GM15510 (cell line): Measurements from ENCODE around the gene CNTFR.

Experiments
- POLR2A ChIP-seq: IDR thresholded peaks from 3 replicates; pipeline ENCODE4 v1.6.1; 2011; ENCODE audit warnings: borderline replicate concordance; ENCODE audit not compliant: insufficient read length; ENCODE audit errors: extremely low read depth

The CNTFR gene

DNA sequence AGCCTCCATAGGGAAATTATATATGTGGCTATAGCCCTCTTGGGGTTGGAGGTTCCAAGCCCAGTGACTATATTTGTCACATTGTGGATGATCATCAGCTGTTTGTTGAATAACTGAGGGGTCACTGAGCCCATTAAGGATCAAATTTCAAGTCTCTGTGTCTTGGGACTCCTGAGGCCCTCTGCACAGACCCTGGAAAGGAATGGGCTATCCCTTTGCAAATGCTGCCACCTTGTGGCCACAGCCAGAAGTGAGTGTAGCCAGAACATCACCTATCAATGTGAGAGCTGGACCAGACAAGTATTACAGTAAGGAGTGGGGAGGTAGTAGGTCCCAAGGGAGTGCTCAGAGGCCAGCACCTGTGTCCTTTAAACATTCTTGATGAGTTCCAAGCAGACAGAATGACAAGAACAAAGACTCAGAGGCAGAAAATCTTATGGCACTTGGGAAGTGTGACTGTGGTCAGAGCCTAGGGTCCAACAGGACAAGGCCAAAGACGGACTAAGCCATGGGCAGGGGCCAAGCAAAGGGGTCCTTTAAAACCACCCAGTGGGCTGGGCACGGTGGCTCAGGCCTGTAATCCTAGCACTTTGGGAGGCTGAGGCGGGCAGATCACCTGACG lies 14.2 kb upstream of the CNTFR start:
- no peak for TF ChIP-seq POLR2A

DNA sequence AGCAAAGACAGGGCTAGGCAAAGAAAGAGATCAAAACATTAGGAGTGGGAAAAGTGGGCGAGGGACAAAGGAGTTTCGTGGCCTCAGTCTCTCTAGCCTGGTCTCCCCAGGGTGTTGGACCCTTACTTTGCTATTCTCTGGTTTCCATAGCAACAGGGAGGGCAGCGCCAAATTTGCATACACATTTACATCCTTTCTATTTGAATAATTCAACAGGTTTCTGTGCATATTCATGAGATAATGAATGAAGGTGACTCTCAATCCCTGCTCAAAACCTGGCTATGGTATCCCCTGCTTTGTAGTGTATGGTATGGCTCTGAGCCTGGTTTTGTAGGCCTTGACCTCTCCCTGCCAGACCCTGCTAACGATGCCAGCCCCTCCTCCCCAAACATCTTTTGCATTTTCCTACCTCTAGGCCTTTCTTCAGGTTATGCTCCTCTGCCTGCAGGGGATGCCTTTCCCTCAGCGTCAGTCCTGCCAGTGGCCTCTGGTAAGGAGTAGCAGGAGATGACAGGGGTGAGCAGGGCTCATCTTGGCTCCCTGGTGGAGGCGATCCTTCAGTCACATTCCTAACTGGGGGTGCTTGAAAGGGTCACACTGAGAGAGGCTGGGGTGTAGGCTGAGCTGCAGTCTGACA lies 12.5 kb upstream of the CNTFR start:
- TF ChIP-seq POLR2A: no peak

DNA sequence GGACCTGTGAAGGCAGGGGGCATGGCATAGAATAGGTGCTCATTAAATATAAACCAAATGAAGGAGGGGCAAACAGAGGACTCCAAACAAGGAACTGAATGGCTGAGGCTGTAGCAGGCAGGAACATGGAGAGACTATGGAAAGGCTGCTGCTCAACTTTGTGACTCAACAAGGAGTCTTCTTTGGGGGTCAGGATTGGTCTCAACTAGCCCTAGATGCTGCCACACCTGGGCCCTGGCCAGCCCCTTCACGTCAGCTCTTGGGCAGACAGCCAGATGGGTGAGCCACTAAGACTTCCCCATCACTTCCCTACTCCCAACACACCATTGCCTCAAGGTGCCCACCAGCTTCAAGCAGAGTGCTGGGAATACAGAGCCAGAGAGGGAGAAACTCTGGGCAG lies 11.4 kb upstream of the CNTFR start:
- TF ChIP-seq POLR2A: no peak

DNA sequence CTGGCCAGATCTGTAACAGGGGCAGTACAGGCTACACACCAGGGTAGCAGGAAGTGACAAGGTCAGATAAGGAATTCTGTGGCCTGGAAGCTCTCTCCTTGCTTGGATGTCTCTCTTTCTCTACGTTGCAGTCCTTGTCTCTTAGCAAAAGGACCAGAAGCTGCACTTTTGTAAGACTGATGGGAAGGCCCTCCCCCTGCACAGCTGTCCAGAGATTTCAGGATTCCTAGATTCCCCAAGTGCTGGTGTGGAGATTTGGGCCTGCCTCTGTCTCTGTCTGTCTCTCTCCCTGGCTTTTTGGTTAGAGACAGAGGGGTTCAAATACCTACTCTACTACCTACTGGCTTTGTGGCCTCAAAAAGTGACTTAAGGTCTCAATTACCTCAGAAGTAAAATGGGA lies 10.0 kb upstream of the CNTFR start:
- TF ChIP-seq POLR2A: no peak

DNA sequence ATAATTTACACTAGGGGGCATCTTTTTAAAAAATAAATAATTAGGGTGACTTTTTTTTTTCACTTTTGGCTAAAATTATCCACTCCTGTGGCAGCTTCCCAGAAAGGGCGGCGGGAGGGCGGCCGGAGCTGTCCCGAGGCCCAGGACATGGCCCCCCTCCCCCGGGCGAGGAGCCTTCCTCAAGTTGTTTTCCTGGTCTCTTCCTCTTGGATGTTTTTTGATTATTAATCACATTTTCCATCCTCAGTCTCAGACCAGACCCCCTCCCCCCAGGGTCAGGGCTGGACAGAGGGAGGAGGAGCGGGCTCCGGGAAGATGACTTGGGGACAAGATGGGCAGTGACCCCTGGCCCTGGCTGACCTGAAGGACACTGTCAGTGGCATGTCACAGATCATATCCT lies 4.7 kb upstream of the CNTFR start:
- no peak for TF ChIP-seq POLR2A

DNA sequence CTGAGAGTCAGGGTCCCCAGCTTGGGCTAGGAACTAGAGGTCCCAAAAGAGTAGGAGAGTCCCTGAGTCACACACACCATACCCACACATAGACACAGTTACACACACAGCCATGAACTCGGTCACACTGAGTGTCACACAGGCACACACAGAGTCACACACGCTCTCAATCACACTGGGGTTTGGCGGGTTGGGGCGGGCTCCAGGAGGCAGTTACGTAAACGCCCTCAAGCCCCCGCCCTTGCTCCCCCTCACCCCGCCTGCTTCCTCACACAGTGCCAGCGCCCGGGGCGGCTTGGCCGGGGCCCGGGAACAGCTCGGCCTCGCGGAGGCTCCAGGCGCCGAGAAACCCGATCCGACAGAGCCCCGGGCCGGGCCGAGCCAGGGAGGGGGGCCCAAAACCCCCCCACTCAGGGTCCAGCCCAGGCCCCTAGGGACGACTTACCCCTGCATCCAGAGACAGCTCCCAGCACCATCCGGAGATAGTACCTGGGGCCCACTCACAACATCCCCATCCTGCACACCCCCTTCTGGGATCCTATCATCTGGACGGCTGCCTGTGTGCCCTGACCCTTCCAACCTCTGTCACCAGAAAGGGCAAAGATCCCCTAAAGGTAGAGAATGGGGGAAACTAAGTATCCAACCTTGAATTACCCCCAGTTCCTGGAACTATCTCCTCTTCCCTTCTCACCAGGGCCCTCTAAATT lies 3.5 kb upstream of the CNTFR start:
- no peak for TF ChIP-seq POLR2A

DNA sequence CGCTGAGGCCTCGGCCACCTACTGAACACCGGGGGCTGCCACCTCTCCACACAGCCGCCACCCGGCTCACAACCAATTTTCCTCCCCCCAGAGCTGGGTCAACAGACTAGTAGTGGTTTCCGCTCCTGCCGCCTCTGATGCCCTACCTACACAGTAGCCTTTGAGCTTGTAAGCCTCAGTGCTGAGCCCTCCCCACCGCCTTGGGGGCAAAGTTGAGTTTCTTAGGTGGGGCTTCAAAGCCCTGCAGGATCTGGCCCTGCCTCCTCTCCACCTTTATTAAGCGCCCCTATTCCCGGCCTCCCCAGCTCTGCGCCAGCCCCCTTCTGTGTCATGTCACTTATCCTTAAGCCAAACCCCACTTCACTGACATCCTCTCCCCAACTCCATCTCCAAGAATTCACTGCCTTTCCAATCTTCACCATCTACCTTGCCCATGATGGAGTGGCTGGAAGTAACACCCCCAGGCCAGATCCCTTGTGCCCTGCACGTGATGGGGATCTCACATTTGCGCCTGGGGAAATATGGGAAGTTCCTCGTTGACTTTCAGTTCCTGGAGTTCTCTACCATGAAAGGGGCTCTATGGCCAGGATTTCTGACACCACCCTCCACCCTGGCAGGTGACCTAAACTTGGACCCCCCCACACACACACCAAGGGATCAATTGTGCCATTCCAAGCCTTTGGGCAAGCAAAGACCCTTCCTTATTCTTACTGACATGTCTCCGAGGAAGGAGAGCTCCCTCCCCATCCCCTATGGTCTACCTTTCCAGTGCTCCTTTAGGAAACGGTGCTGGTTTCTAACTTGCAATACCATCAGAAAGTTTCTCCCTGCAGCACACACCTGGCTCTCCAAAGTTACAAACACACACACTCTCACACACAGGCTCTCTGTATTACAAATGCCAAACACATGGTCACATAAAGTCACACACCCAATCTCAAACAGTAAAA lies 2.7 kb upstream of the CNTFR start:
- TF ChIP-seq POLR2A: no peak

DNA sequence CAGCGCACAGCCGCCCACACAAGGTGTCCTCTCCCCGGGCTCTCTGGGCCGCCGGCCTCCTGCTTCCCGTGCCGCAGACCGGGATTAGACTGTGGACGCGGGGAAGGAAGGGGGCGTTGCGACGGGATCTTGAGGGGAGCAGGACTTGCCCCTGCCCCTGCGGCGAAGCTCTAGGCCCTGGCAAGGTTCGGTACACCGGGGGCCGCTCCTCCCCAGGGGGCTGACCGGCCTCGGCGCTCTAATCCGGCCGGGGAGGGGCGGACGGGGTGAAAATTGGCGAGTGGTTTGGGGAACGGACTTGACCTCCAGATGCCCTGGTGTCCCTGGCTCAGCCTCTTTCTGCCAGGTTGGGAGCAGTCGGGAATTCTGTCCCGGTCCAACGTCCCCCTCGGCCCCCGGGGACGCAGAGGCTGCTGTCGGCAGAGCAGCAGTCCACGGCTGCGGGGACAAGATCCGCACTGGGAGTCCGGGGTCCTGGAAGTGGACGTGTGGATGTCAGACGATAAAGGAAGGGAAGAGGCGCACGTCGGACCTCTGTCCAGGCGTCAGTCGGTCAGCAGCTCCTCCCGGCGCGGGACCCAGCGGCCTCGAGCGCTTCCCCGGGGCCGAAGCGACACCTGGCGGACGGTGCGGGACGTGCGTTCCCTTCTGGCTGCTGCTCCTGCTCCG lies 1.9 kb upstream of the CNTFR start:
- no peak for TF ChIP-seq POLR2A

DNA sequence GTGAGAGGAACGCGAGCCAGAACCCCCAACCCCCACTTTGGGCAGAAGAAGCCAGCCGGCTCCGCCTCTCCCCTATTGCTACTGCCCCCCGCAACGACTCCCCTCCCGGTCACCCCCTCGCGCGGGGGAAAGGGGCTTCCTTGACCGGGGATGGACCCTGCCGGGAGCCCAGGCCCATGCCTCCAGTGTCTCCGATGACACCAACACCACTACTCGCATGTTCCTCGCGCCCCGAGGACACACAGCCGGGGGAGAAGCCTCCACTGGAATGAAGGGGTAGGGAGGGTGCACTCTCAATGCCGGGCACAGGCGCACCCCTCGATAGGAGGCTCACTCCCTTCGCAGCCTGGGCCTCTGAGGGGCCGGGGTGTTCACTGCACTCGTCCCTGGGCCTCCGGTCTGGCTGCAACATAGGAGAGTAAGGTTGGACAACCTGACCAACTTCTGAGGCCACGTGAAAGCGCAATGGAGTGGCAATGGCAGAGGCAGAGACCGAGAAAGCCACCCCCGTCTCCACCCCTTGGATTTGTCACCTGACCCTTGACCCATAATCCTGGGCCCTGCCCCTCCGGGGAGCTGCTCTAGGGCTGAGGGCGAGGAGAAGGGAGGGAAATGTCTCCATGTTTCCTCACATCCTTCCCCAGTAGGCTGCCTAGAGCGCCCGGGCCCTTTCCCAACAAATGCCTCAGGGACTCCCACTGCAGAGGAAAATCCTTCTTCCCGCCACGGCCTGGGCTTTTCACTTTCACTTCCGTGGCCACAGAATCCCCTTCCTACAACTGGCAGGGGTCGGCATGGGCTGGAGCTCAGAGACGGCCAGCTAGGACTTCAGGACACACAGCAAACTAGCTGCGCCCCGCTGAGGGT lies 1.1 kb upstream of the CNTFR start:
- TF ChIP-seq POLR2A: no peak

DNA sequence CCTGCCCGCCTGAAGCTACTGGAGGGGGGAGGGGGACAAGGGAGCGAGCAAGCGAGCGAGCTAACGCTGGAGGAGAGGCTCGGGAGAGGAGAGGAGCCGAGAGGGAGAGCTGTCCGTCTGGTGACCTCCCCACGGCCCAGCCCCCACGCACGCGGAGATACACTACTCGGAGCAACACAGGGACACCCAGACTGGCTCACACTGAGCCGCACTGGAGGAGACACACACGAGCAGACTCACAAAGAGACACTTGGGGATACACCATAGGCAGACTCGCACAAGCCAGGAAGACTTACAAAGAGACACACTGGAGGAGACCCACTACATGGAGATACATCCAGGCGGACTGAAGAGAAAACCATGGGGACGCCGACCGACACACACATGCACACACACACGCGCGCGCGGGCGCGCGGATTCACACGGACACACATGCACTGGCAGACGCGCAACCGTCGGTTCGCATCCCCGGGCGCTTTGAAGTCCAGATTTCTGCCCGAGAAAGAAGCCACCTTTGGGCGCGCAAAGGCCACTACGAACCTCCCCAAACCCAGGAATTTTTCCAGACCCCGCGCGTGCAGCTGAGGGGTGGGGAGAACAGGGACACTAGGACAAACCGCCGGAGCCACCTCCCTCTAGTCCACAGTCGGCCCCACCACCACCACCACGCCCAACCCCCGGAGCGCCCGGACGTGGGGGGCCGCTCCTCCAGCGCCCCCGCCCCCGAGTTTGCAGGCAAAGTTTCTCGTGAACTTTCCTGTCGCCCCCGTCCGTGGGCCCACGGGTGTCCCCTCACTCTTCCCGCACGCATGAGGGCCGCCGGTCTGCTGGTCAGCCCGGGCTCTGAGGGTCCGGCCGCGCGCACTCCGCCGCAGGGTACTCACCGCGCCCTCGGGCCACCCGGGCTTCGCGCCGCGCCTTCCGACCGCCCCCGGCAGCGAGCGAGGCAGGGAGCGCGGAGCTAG lies 571 bp downstream of the CNTFR start:
- TF ChIP-seq POLR2A: no peak

DNA sequence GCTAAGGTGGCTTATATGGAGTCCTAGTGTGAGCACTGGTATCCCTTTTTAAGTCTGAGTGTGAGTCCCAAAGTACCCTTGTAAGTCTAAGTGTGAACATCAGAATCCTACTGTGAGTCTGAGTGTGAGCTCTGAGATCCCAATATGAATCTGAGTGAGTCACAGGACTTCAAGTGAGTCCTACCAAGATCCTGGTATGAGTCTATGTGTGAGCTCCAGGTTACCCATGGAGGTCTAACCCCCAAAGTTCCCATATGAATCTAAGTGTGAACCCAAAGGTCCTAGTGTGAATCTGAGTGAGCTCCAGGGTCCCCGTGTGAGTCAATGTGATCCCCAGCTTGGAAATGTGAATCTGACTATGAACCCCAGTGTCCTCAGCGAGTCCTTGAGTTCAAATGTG lies 2.3 kb downstream of the CNTFR start:
- no peak for TF ChIP-seq POLR2A

DNA sequence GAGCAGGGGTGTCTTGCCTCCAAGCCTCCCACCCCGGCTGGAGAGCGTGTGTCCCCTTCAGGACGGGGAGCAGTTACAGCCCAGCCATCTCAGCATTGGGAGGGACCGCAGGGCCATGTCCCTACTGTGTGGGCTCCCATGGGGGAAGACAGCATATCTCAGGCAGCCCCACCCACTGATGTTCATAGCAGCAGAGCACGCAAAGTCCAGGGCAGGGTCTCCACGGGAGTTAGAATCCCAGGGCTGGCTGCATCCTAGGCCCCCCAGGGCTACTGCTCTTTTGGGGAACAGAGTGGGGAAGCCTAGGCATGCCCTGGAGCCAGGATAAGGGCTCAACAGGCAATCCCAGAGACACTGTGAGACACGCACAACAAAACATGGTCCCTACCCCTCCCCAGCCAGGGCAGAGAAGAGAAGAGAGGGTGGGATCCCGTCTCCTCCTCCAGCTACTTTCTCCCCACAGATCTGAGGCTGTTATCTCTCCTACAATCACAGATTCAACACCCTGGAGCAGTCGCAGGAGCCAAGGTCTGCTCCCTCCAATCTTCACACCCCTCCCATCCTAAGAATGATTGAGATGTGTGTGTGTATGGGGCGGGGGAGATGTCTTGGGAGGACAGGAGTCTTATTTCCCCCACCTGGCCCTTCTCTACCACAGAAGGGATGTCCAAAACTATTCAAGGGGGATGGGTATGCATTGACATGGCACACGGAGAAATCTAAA lies 3.4 kb downstream of the CNTFR start:
- TF ChIP-seq POLR2A: no peak
